NCI-H1048 (cell line): ENCODE results near the gene FAM111A.
"Not testable (repeated sequence)": the region's sequence is repeated elsewhere in the genome, so short reads cannot be mapped to it uniquely, and the experiment has no call there.

ENCODE experiments used
- DNase-seq: peaks from one replicate; lab custom pipeline; 2025; lab: John Stamatoyannopoulos, UW

Gene FAM111A

DNA sequence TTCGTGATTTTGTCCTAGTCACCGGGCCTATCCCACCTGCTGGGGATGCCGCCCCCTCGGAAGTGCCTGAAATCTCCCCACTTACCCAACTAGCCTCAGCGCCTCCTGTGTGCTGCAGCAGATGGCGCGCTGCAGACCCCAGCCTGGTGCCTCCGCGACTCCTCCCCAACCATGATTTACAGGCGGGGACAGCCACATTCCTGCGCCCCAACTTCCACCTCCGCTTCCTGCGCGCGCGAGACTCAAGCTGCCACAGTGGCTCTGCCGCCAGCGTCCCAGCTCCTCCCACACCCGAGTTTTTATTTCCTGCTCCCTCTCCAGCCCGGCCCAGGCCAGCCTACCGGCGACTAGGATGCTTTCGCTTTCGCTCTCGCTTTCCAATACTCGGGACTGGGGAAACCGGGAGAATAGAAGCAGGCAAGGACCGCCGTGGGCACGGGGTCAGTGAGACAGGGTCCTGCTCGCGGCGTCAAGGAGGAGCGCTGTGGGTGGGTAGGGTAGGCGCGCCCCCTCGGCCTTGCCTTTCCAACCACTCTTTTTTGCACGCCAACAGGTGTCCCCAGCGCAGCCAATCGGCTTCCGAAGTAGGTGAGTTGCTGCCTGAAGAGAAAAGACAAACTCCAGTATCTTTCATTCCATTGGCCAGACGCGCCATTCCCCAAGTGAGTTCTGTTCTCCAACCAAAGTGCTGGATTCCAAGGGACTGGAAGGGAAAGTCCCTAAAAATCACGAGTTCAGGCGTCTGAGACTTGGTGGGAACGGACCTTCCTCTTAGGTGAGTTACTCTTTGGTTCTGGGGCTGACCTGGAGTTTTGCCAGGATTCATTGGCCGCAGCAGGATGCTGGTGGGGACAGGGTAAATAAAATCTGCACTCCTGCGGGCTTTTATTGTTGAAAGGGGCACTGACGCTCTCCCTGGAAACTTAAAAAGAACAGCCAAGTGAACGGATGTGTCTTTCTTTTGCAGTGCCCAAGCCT is at the start of gene FAM111A:
Gene FAM111A (plus strand): TSS at position 327 of the 978 bp plus-strand sequence. CDS start 6,017 bp downstream, outside the sequence.
- DNase-seq, result peak; percentile 93

DNA sequence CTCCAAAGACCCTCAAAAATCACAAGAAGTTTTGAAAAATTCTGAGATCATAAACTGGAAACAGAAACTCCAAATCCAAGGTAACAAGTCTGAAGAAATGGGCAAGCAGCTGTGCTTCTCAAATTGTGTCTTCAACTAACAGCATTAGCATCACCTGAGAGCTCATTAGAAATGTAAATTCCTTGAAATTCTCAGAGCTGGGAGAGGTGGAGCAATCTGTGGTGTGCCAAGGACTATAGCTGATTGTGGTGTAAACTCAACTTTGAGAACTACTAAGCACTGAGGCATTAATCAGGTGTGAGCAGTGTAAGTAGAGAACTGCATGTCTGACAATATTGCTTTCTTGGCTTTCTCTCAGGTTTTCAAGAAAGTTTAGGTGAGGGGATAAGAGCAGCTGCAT is 49.1 kb upstream of the FAM111A start:
- not testable (repeated sequence) for DNase-seq

DNA sequence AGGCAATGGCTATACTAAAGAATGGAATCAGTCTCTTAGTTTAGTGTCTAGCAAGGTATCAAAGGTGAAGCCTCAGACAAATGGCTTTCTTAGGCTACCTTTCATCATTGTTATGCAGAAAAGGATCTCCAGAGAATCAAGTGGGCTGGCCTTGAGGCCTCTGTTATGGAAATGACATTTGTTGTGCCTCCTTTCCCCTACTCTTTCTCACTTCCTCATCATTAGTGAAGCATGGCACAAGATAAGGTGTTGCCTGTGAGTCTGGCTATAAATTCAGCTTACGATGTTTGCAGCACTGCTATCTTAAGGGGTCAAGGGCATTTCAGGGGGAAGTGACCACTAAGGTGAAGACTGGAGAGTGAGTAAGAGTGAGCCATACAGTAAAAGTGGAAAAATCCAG is 47.4 kb upstream of the FAM111A start:
- DNase-seq, result not testable (repeated sequence)

- DNase-seq, result not testable (repeated sequence)
These were observed 46.6 kb upstream of the FAM111A start for GRCh38 chr11:59095972-59096575.

DNA sequence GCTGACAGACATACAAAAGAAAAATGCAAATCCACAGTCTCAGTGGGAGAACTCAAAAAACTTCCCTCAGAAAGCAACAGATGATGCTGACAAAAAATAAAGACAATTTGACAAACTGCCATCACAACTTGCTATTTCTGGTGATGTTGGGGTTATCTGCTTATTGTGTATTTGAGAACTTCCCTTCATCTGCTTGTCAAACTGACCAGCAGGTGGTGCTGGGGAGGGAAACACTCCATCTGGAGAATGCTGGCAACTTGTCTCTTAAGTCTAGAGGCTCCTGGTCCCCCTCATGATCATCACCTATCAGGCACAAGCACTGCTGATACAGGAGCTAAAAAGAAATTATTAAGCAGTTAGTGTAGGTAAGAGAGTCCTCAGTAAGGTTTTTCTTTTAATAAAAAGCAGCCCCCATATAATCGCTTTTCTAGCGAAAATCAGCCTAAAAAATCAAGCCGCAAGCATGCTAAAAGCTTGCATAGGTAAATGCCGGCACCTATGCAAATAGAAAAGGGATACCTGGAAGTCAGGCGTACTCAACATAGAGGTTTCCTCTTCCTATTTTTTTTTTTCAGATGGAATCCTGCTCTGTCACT is 45.4 kb upstream of the FAM111A start:
- no peak for DNase-seq

DNA sequence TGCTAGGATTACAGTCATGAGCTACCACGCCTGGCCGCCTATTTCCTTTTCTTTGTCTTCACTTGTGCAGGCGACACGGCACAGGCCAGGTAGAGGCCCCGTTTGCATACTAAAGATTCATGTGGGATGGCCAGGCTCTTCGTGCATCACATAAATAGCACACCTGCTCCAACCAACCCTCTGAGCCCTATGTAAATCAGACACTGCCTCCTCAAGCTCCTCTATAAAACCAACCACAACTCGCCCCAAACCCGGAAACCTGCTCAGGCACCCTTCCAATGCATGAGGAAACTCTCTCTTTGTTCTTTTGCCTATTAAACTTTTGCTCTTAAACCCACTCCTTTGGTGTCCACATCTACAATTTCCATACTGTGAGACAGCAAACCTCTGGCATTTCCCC is 44.7 kb upstream of the FAM111A start:
- not testable (repeated sequence) for DNase-seq

GRCh38 chr11:59102259-59102765 is 40.3 kb upstream of the FAM111A start:
- DNase-seq, result no peak

GRCh38 chr11:59106363-59107336 is 36.0 kb upstream of the FAM111A start, which contains the start of gene FAM111B:
FAM111B (plus strand) TSS chr11:59107237; CDS start chr11:59109626, 2,389 bp downstream.
- DNase-seq, result peak; percentile 72

- not testable (repeated sequence) for DNase-seq
These were observed 34.9 kb upstream of the FAM111A start for GRCh38 chr11:59107721-59108120.

GRCh38 chr11:59112494-59112893 is 30.2 kb upstream of the FAM111A start:
- no peak for DNase-seq

DNA sequence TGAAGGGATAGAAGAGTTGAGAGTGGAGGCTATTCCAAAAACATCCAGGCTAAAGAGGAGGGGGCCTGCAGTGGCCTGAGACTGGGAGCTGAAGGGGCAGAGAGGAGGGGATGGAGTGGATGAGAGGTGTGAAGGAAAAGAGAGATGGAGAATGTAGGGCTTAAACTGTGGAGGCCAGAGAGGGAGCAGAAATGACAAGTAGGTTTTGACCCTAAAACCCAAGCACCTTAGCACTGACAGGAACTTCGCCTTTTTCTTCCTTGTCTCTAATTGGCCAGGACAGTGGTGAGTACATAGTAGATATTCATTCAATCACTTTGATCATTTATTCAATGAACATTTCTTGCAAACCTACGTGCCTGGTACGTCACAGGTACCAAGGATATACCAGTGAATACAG is 28.3 kb upstream of the FAM111A start:
- DNase-seq, result no peak

- DNase-seq, result no peak
These were observed 27.1 kb upstream of the FAM111A start for GRCh38 chr11:59115553-59115952.

GRCh38 chr11:59117774-59118173 is 24.9 kb upstream of the FAM111A start:
- no peak for DNase-seq

DNA sequence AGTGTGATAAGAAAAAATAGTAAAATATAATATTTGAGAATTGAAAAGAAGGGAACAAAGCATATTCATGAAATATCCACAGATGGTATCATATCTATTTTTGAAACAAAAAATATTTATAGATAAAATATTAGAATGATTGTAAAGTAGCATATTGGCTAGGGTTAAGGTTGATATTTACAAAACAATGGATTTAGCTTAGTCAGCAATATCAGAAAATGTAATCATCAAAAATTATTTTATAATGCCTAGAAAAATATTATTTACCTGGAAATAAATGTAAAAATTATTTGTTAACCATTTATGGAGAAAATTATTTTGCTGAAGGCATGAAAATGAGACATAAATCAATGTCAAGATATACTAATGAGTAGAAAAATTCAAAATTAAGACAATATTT is 22.8 kb upstream of the FAM111A start:
- DNase-seq, result no peak

GRCh38 chr11:59135648-59136461 is 6.8 kb upstream of the FAM111A start:
- DNase-seq, result peak; percentile 25

DNA sequence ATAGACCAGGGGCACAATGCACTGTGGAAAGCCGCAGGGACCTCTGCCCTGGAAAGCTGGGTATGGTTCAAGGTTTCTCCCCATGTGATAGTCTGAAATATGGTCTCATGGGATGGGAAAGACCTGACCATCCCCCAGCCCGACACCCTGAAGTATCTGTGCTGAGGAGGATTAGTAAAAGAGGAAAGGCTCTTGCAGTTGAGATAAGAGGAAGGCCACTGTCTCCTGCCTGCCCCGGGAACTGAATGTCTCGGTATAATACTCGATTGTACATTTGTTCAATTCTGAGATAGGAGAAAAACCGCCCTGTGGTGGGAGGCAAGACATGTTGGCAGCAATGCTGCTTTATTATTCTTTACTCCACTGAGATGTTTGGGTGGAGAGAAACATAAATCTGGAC is 6.1 kb upstream of the FAM111A start:
- DNase-seq, result not testable (repeated sequence)

- DNase-seq, result no peak
These were observed 5.5 kb upstream of the FAM111A start for GRCh38 chr11:59137190-59137589.

DNA sequence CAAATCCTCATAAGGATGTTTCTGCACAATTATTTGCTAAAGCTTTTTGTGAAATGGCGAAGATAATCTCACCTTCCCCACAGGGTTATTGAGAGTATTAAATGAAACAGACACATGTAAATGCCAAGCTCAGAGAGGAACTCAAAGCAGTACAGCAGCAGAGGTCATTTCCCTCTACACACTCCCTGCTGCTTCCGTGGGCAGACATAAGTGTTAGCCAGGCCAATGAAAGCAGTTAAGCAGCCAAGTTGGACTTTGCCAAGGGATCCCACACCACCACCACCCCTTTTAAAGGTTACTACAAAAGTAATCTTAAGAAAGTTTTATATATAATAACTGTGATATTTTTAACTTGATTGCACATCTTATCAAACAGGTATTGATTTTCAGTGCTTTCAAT is 4.0 kb upstream of the FAM111A start:
- DNase-seq, result no peak

- no peak for DNase-seq
These were observed 1.5 kb upstream of the FAM111A start for GRCh38 chr11:59141191-59141590.
